Astrocyte (in vitro differentiated cells and primary cell): ENCODE measurements around the gene PRDM15.

Source experiments
- EZH2 ChIP-seq: IDR thresholded peaks from 2 replicates; pipeline ENCODE4 v1.6.1; 2012; ENCODE audit warnings: mild to moderate bottlenecking, low read length, inconsistent platforms; ENCODE audit not compliant: insufficient read depth
- TF ChIP-seq, protein P1 (sequence below): IDR thresholded peaks from 2 replicates; pipeline ENCODE4 v1.5.1; 2011; ENCODE audit warnings: low read depth, mild to moderate bottlenecking, inconsistent platforms, low read length, moderate library complexity; ENCODE audit not compliant: insufficient read depth

DNA sequence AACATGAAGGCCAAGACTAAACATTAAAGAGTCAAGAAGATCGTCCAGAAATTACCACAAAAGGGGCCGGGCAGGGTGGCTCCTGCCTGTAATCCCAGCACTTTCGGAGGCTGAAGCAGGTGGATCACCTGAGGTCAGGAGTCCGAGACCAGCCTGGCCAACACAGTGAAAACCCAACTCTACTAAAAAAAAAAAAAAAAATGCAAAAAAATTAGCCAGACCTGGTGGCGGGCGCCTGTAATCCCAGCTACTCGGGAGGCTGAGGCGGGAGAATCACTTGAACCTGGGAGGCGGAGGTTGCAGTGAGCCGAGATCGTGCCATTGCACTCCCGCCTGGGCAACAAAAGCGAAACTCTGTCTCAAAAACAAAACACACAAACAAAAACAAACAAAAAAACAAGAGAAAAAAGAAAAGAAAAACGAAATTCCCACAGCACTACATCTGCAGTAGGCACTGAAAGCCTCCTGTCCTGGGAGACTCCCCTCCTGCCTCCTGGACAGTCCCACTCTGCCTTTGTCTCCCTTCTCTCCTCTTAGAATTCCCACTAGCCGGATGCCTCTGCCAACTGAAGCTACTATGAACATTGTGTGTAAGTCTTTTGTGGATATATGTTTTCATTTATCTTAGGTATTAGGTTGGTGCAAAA is 94.6 kb downstream of the PRDM15 start:
- TF ChIP-seq, protein P1, sequence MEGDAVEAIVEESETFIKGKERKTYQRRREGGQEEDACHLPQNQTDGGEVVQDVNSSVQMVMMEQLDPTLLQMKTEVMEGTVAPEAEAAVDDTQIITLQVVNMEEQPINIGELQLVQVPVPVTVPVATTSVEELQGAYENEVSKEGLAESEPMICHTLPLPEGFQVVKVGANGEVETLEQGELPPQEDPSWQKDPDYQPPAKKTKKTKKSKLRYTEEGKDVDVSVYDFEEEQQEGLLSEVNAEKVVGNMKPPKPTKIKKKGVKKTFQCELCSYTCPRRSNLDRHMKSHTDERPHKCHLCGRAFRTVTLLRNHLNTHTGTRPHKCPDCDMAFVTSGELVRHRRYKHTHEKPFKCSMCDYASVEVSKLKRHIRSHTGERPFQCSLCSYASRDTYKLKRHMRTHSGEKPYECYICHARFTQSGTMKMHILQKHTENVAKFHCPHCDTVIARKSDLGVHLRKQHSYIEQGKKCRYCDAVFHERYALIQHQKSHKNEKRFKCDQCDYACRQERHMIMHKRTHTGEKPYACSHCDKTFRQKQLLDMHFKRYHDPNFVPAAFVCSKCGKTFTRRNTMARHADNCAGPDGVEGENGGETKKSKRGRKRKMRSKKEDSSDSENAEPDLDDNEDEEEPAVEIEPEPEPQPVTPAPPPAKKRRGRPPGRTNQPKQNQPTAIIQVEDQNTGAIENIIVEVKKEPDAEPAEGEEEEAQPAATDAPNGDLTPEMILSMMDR, result no peak
- TF ChIP-seq EZH2, result no peak
